Hepatic stellate cell (primary cell): ENCODE measurements around the gene ZDHHC7.
A peak's percentile ranks its signal among the peaks of the same experiment; 100 is the strongest.
"Not testable (repeated sequence)": the region's sequence is repeated elsewhere in the genome, so short reads cannot be mapped to it uniquely, and the experiment has no call there.

Experiments
- DNase-seq: peaks from one replicate; pipeline ENCODE4 v3.0.0; 2011; ENCODE audit warnings: low spot score

Gene ZDHHC7

DNA sequence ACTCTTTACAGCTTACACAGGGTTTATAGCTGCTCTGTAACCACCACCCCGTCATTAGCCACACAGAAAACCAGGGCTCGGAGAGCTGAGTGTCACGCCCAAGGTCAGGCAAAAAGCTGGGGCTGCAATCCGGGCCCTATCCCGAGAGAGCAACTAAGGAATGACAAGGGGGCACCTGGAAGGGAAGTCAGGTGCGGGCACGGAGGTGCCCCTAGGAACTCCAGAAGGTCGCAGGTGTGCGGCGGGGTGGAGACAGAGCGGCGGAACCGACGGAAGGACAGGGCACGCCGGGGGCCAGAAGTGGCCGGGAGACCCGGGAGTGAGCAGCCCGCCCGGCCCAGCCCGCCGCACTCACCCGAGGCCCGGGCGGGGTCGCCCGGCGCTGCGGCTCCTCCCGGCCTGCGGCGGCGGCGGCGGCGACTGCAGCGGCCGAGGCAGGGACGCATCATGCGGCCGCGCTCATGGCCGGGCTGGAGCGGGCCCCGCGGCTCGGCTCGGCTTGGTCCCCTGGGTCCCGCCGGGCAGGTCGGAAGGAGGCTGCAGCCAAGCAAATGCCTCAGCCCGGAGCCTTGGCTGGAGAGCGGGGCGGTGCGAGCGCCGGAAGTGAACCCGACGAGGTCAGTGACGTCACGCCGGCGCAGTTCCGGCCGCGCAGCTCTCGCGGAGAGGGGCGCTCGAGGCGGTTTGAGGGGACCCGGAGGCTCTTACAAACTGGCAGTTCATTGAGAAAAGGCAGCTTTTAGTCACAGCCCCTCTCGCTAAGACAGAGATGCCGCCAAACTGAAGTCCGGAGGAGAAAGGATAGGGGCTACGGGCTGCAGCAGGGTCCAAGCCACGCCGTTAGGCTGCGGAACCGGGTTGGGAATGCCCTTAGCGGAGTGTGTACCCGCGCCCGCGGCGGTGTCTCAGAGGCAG, at the start of gene ZDHHC7:
Gene ZDHHC7, minus strand, starts transcription at position 605 of the 915 bp plus-strand sequence. CDS start 20,917 bp downstream, outside the sequence.
- peak; percentile 86 for DNase-seq

- no peak for DNase-seq
Measured at GRCh38 chr16:85058909-85059308, 47.6 kb upstream of the ZDHHC7 start.

DNA sequence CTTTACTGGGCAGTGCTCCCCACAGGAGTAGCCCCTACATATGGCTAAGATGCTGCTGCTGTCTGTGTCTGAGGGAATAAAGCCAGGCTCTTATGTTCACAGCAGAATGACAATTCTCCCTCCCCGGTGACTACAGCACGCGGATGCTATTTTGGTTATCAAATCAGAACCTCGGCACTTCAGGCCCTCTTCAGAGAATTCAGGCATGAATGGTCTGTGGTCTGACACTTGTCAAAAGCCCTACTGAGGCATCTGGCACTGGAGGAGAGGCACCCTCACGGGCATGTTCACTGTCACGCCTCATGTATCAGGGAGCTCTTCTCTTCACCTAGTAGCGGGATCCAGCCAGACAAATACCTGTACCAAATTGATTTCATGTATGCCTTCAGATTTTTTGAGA, 46.6 kb upstream of the ZDHHC7 start:
- no peak for DNase-seq

GRCh38 chr16:85057212-85057889, 46.0 kb upstream of the ZDHHC7 start:
- DNase-seq = no peak

GRCh38 chr16:85056211-85056748, 44.9 kb upstream of the ZDHHC7 start:
- peak; percentile 31 for DNase-seq

GRCh38 chr16:85055493-85056210, 44.3 kb upstream of the ZDHHC7 start:
- peak; percentile 59 for DNase-seq

- DNase-seq = no peak
Measured at GRCh38 chr16:85054948-85055492, 43.7 kb upstream of the ZDHHC7 start.

DNA sequence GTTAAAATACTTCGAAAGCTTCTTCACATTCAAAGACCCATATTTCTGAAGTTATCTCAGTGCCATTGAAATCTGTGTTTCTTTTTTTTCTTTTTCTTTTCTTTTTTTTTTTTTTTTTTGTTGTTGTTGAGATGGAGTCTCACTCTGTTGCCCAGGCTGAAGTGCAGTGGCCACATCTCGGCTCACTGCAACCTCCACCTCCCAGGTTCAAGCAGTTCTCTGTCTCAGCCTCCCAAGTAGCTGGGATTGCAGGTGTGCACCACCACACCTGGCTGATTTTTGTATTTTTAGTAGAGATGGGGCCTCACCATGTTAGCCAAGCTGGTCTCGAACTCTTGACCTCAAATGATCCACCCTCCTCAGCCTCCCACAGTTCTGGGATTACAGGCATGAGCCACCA, 43.0 kb upstream of the ZDHHC7 start:
- not testable (repeated sequence) for DNase-seq

GRCh38 chr16:85052536-85052935, 41.2 kb upstream of the ZDHHC7 start:
- DNase-seq = no peak

DNA sequence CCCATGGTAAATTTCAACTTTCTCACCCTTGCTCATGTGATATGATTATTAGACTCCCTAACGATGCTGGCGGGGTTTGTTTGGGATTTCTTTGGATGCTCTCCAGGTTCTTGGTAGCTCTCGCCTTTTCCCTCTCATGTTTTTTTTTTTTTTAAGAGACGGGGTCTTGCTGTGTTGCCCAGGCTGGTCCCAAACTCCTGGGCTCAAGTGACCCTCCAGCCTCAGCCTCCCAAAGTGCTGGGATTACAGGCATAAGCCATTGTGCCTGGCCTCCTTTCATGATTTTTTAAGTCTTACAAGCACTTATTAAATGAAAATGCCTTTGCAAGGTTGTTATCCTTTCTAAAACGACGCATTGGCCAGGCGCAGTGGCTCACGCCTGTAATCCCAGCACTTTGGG, 40.3 kb upstream of the ZDHHC7 start:
- DNase-seq = no peak

GRCh38 chr16:85051067-85051581, 39.8 kb upstream of the ZDHHC7 start:
- no peak for DNase-seq

DNA sequence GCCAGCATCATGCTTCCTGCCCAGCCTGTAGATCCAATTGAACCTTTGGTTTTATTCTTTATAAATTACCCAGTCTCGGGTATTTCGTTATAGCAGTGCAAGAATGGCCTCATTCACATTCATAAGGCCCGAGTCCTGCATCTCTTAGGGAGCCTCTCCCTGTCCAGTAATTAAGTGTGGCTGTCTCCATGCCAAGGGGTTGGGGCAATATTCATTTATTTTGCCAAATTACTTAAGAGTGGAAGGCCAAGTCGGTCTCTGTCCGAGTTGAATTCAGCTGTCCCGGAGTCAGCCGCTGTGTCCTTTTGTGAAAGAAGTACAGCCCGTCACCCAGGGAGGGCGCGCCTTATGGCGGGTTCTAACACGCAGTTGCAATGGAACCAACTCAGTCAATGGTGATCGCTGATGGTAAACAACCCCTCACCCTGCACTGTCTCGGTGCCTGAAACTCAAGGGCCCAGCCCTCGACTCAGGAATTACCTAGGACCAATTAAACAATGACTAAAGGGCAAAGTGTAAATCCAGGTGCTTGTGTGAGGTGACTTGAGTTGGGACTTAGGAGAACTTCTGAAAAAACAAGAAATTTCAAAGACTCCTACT, 38.5 kb upstream of the ZDHHC7 start:
- DNase-seq = no peak

GRCh38 chr16:85048921-85049562, 37.7 kb upstream of the ZDHHC7 start:
- no peak for DNase-seq

DNA sequence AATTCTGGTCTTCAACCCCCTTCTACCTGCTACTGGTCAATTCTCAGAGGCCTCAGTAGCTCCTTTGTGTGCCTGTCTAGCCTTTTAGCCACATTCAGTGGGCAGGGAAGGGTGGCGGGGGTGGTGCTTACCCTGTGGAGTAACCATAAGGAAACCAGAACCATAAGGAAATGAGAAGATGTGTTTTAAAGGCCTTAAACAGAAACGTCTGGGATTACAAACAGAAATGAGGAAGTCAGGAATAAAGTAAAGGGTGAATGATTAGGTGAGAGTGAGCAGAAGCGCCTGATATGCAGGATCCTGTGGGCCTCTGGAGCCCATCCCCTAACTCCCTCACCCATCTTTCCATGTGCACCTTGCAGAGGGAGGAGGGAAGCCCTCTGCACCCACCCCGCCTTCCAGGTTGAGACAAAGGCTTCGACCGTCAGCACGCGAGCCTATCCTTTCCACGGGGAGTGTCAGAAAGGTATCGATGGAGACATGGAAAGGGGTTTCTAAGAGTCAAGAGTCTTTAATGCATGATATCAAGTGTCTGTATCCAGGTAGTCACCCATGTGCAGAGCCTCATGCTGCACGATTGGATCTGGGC, 36.6 kb upstream of the ZDHHC7 start:
- no peak for DNase-seq

DNA sequence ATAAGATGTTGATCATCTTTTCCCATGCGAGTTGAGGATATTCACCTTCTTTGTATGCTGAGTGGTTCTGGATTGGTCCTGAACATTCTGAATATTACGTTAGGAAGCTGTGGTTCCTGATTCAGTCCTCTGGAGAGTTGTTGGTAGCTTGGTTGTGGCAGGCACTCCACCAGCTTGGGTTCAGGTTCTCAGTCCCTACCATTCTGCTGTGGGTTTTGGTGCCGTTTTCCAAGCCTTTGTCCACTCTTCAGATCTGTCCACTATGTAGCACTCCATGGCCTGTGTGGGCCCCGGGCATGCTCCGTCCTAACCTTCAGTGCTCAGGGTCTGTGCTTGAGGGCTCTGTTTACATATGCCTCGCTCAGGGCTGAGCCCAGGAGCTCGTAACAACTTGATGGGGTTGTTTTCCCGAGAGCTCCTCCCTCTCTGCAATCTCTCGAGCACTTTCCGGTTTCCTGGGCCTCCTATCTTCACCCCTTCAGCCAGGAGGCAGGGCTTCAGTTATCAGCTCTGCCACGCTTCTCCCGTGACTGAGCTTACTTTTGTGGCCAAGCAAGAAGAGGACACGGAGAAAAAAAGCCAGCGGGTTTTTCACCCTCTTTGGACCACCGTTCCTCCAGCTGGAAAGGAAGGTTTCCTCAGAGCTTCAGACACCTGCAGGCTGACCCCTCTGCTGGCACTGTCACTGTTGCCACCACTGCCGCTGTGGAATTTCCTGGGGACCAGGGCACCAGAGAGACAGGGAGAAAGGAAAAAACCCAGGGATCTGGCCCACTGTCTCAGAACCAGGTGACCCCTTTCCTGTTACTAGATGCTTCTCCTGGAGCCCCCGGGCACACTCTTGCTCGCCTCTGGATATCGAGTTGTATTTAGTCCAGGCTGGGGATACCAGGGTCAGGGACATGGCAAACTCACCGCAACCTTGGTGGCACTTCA, 35.9 kb upstream of the ZDHHC7 start:
- DNase-seq = no peak

DNA sequence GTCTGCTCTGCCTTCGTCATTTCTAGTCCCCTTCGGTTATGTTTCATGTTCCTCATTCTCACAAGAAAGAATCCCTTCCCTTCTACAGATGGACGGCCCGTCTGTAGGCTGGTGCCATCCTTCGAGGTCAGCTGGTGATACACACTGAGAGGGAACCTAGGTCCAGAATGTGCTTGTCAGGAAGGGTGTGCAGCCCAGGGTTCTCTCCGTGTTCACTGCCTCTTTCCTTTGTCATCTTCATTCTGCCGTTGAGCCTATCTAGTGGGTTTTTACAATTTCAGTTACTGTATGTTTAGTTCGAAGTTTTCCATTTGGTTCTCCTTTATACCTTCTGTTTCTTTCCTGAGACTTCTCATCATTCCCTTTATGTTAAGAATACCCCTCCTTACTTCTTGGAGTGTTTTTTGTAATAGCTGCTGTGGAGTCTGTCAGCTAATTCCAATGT, 35.2 kb upstream of the ZDHHC7 start:
- no peak for DNase-seq

- DNase-seq = no peak
Measured at GRCh38 chr16:85045641-85046471, 34.5 kb upstream of the ZDHHC7 start.

- DNase-seq = no peak
Measured at GRCh38 chr16:85045077-85045476, 33.7 kb upstream of the ZDHHC7 start.
